HG03575 (cell line): ENCODE data around the gene LPAR1.

Experiments
- ATAC-seq: cut with Tn5 transposase; IDR thresholded peaks from one replicate; pipeline ENCODE4 v1.9.1; 2021; ENCODE audit not compliant: unreplicated experiment, insufficient number of reproducible peaks, low FRiP score; ENCODE audit errors: extremely low read depth

The LPAR1 gene

GRCh38 chr9:110971705-110972104, 66.6 kb downstream of the LPAR1 start:
- no peak for ATAC-seq

GRCh38 chr9:110971234-110971633, 67.0 kb downstream of the LPAR1 start:
- no peak for ATAC-seq

- ATAC-seq, result no peak
Measured at GRCh38 chr9:110969971-110970386, 68.3 kb downstream of the LPAR1 start.

GRCh38 chr9:110968096-110968495, 70.2 kb downstream of the LPAR1 start:
- ATAC-seq, result no peak

GRCh38 chr9:110967196-110967595, 71.1 kb downstream of the LPAR1 start:
- ATAC-seq, result no peak

- ATAC-seq, result no peak
Measured at GRCh38 chr9:110960288-110960687, 78.0 kb downstream of the LPAR1 start.

- ATAC-seq, result no peak
Measured at GRCh38 chr9:110958847-110959246, 79.4 kb downstream of the LPAR1 start.

- no peak for ATAC-seq
Measured at GRCh38 chr9:110954822-110955291, 83.4 kb downstream of the LPAR1 start.

GRCh38 chr9:110952540-110952859, 85.8 kb downstream of the LPAR1 start:
- ATAC-seq, result no peak

GRCh38 chr9:110951805-110952539, 86.3 kb downstream of the LPAR1 start:
- no peak for ATAC-seq

GRCh38 chr9:110950041-110950645, 88.1 kb downstream of the LPAR1 start:
- no peak for ATAC-seq

- ATAC-seq, result no peak
Measured at GRCh38 chr9:110949081-110949480, 89.2 kb downstream of the LPAR1 start.

GRCh38 chr9:110947491-110948044, 90.7 kb downstream of the LPAR1 start:
- ATAC-seq, result no peak

- no peak for ATAC-seq
Measured at GRCh38 chr9:110942522-110942921, 95.7 kb downstream of the LPAR1 start.

- ATAC-seq, result no peak
Measured at GRCh38 chr9:110940951-110941557, 97.2 kb downstream of the LPAR1 start.

GRCh38 chr9:110939573-110939972, 98.7 kb downstream of the LPAR1 start:
- ATAC-seq, result no peak

- ATAC-seq, result no peak
Measured at GRCh38 chr9:110939047-110939446, 99.2 kb downstream of the LPAR1 start.

- ATAC-seq, result no peak
Measured at GRCh38 chr9:110938242-110938641, 100.0 kb downstream of the LPAR1 start.

GRCh38 chr9:110936719-110937452, 101.4 kb downstream of the LPAR1 start:
- no peak for ATAC-seq
